GM19395 (cell line): ENCODE results near the gene ADCK2.
"Not testable (repeated sequence)": the region's sequence is repeated elsewhere in the genome, so short reads cannot be mapped to it uniquely, and the experiment has no call there.

ENCODE experiments used
- ATAC-seq: cut with Tn5 transposase; IDR thresholded peaks from one replicate; pipeline ENCODE4 v1.9.1; 2021; ENCODE audit warnings: mild to moderate bottlenecking, moderate library complexity; ENCODE audit not compliant: unreplicated experiment

ADCK2 gene

DNA sequence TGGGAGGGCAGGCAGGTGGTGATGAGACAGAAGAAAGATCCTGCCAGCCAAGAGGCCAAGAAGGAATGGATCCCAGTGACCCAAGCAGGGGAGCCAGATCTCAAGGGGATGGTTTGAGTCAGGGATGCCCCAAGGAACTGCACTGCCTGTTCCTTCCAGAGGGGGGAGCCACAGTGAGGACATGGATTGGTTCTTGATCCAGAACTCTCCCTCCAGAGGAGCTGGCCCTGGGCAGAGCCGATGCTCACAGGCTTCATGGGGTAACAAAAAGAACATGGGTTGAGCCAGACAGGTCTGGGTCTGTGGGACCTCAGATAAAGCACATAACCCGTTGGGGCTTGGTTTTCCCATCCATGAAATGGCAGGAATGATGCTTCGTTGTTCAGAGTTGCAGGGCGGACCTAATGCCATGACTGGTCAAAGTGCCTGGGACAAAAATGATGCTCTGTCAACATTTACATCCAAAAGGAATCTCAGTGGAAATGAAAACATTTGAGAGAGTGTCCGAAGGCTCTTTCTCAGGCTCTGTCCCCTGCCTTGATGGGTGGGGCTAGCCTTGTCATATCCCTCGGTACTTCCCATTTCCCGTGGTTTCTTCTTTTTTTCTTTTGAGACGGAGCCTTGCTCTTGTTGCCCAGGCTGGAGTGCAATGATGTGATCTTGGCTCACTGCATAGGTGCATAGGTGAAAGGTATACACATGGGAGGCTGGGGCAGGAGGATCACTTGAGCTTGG, 27.4 kb upstream of the ADCK2 start:
- no peak for ATAC-seq

GRCh38 chr7:140646931-140647647, 25.7 kb upstream of the ADCK2 start:
- peak; percentile 87 for ATAC-seq

GRCh38 chr7:140649556-140650205, 23.1 kb upstream of the ADCK2 start:
- ATAC-seq, result no peak

GRCh38 chr7:140650367-140650766, 22.4 kb upstream of the ADCK2 start:
- ATAC-seq, result no peak

DNA sequence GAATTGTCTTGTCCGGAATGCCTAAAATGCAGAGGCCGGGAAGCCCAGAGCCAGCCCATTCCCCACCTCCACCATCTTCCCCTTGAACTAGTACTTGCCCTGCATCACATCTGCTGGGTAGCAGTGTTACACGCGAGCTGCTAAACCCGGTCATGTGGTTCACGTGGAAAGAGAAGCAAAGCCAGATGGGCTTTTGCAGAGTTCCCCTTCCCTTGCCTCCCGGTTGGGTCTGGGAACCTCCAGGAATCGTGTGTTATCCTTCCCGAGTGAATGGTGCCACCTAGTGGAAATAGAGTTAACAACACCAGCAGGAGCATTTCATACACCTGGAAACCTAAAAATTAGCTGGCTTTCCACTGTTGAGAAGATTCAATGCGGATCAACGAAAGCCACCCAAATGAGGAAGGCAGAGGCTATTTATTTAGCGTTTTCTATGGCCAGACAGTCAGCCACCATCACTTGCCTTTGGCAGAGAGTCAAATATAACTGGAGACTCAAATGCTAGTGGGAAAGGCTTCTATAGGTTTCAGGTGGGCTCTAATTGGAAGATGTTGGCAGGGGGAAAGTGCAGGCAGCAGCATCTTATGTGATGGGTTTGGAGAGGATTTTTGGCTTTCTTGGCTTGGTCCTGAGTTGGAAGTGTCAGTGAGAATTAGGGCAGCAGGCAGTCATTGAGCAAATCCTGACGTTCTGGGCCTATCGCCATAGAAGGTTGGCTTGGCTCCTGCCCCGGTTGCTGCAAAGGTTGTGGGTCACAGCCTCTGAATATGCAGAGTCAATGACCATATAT, 19.2 kb upstream of the ADCK2 start:
- no peak for ATAC-seq

DNA sequence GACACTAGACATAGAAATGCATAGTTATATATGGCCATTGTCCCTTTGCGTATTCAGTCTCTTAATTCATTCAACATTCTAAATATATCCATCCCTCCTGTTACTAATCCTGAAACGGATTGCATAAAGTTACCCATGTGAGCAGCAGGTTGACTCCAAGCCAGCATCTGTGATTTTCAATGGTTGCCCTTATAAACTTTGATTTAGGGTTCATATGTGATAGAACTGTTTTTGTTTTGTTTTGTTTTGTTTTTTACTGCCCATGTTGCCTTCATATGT, 18.7 kb upstream of the ADCK2 start:
- ATAC-seq, result no peak

DNA sequence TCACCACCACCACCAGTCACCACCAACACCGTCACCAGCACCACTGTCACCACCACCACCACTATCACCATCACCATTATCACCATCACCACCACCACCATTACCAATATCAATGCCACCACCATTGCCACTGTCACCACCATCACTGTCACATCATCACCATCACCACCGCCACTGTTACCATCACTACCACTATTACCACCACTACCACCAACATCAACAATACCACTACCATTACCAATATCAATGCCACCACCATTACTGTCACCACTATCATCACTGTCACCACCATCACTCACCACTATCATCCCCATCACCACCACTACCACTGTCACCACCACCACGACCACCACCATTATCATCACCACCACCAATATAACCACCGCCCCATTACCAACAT, 18.1 kb upstream of the ADCK2 start:
- no peak for ATAC-seq

DNA sequence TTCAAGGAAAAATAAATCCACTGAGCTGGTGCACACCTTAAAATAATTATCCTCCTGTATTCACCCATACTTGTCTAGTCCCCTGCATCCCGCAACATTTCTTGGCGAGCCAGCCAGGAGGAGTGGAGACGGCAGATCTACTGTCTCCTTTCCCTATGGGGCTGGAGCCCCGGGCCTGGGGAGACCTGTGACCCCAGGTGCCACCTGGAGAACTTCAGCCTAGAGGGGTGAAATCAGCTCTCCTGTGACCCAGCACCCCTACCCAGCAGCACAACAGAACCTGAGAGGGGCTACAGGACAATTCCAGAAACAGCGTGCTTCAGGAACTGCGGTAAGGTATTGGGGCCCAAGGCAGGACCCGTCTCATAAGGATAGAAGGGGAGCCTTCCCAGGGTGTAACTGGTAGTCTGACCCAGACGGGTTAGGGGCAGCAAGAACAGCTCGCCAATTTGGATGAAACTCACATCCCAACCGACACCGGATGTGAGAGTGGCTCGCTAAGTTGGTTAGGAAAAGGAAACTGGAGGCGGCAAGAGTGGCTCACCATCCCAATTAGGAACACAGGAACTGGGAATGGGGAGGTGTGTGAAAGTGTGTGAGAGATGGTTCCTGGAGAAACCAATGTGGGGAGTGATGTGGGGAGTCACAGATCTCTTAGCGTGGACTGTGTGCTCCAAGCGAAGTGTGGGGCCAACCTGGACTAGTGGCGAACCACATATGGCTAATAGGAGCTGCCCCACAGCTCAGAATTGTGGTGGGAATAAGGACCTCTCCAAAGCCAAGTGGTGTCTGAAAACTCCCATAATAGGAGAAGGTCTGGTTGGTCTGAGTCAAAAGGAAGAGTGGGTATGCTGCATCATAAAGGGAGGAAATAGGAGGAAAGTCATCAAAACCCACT, 17.0 kb upstream of the ADCK2 start:
- no peak for ATAC-seq

GRCh38 chr7:140656548-140657515, 15.9 kb upstream of the ADCK2 start:
- peak; percentile 96 for ATAC-seq

GRCh38 chr7:140657891-140658290, 14.9 kb upstream of the ADCK2 start:
- ATAC-seq, result no peak

DNA sequence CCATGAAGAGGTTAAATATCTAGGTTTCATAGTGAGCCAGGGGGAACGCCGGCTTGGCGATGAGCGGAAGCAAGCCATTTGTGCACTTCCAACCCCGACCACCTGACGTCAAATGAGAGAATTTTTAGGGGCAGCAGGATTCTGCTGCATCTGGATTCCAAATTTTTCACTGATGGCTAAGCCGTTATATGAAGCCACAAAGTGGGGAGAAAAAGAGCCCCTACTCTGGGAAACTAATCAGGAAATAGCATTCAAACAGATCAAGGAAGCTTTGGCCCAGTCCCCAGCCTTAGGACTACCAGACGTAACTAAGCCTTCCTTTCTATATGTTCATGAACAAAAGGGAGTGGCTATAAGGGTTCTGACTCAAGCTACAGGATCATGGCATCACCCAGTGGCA, 12.9 kb upstream of the ADCK2 start:
- no peak for ATAC-seq

DNA sequence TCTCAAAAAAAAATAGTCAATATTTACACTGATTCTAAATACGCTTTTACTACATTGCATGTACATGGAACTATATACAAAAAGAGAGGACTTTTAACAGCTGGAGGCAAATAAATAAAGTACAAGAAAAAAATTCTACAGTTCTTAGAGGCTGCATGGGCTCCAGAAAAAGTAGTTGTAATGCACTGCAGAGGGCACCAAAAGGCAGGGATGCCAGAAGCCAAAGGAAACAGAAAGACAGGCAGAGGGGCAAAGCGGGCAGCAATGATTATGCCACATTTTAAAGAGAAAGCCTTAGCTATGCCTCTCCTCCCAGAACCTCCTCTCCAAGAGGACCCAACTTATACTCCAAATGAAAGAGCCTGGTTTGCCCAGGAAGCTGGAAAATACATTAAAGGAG, 11.6 kb upstream of the ADCK2 start:
- ATAC-seq, result no peak

- not testable (repeated sequence) for ATAC-seq
Measured at GRCh38 chr7:140662938-140663337, 9.8 kb upstream of the ADCK2 start.

DNA sequence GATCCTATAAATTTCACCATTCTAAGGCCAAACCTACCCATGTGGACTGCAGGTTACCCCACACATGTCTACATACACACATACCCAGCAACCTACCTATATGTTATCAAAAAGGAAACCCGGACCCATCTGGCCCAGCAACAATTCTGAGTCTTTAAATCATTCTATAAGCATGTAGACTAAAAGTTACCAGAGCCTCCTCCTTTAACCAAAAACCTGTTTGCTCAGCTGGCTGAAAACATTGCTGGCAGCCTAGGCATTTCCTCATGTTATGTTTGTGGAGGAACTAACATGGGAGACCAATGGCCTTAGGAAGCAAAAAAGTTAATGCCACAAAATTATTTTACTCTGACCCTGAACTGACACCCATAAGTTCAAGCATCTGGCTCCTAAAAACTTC, 5.3 kb upstream of the ADCK2 start:
- no peak for ATAC-seq

DNA sequence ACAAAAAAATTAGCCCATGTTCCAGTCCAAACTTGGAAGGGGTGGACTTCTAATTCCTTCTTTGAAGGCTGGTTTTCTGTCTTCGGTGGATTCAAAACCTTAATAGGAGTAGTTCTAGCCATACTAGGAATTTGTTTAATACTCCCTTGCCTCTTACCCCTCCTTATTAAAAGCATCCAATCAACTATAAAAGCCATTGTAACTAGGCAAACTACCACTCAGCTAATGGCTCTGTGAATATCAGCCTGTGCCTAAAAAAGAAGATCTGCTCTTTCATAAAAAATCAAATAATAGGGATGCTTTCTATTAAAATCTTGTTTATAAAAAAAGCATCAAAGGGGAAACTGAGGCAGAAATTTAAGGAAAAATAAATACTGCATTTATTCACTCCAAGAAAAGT, 4.1 kb upstream of the ADCK2 start:
- ATAC-seq, result no peak

DNA sequence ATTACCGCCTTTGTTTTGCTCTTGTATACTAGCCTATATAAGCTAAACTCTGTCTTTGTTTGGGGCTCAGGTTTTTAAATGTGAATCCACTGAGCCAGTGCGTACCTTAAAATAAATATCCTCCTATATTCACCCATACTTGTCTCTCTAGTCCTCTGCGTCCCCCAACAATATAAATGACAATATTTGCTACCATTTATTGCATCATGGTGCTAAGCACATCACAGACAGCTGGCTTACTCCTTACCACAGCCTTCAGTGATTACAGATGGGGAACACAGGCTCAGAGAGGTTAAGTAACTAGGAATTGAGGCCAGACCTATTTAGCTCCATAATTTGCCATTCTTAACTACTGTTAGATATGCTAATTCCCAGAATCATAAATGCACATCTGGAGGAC, 3.4 kb upstream of the ADCK2 start:
- ATAC-seq, result no peak

GRCh38 chr7:140669862-140670261, 2.9 kb upstream of the ADCK2 start:
- ATAC-seq, result not testable (repeated sequence)

DNA sequence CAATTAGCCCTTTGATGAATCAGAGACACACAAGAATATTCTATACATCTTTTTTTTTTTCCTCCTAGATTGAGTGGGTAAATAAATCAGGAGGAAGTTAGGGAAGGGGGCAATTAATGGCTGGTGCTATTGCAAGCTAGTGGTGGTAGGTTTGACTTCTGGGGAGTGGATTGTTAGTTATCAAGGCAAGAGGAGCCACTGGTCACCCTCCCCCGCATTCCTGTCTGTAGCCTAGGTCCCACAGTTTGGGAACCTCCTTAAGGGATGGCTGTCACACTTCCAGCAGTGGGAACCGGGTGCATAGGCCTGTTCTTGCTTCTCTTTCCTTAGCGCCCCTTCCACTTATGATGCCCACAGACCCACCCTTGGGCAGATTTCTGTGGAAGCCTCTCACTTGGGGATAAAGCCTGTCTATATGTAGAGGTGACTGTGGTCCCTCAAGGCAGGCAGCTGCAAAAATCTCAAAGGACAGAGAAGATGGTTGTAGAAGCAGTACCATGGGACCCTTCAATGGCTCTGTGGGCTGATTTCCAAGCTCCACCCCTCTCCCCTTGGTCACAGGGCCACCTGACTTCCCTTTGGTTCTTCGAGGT, 2.3 kb upstream of the ADCK2 start:
- no peak for ATAC-seq

DNA sequence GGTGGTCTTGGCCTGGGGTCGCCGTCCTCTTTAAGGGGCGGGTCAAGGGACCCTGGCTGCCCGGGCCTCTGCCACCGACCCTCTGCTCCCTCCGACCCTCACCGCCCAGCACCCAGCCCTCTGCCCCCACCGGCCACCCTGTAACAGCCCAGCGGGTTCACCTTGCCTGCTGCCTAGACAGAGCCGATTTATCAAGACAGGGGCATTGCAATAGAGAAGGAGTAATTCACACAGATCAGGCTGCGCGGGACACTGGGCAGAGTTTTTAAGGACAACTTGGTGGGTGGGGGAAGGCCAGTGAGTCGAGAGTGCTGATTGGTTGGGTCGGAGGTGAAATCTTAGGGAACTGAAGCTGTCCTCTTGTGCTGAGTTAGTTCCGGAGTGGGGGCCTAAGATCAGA, 779 bp upstream of the ADCK2 start:
- ATAC-seq, result no peak
